HG03064 (cell line): ENCODE measurements around the gene ACKR2.

ENCODE experiments used
- ATAC-seq: cut with Tn5 transposase; IDR thresholded peaks from one replicate; pipeline ENCODE4 v1.9.1; 2021; ENCODE audit warnings: low read depth; ENCODE audit not compliant: unreplicated experiment

The ACKR2 gene

GRCh38 chr3:42914771-42915515 is 105.7 kb downstream of the ACKR2 start:
- ATAC-seq, result no peak
